Measurements from ENCODE around the gene IKZF4.

GRCh38 chr12:55993230-55993853 is 27.5 kb upstream of the IKZF4 start:
- no peak for TF ChIP-seq EZH2 (IDR thresholded peaks at IDR 0.05; ENCODE audit: borderline replicate concordance, low read depth, low read length, severe bottlenecking)
- no peak for TF ChIP-seq CTCF (IDR thresholded peaks at IDR 0.05; ENCODE audit: borderline replicate concordance, extremely low read depth, low read length, poor library complexity, severe bottlenecking)

All from DND-41 (cell line).